ENCODE data around the gene NCDN.

DNA sequence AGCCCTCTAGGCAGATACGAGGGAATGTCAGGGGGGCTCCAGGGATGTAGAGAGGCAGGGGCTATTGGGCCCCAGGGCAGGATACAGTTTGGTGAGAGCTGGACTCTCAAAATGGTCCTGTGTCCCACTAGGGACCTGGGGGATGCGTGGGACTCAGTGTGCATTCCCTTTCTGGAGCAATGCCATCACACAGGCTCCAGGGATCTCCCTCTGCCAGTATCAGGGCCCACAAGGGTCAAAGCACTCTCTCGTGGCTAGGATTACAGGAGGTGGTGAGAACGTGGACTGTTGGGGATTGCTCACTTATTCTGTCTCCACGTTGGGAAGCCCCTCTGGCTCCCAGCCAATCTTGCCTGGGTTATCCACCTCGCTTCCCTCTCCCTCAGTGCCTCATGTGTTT lies 26.2 kb upstream of the NCDN start:
- TF ChIP-seq POLR2AphosphoS5 (IDR thresholded peaks at IDR 0.05; ENCODE audit: low read depth, low read length) = no peak
- no peak for TF ChIP-seq TAF1 (IDR thresholded peaks at IDR 0.05; ENCODE audit: borderline replicate concordance, insufficient read depth, low read length)
- no peak for TF ChIP-seq SIN3A (IDR thresholded peaks at IDR 0.05; ENCODE audit: borderline replicate concordance, insufficient read depth, low read length)
- no peak for TF ChIP-seq FOXP2 (optimal IDR thresholded peaks at IDR 0.05; ENCODE audit: borderline replicate concordance, extremely low read depth, extremely low read length, insufficient read depth)
